Body of pancreas (tissue), 4 donors: ENCODE measurements around the gene GALNT17.

Source experiments
- CTCF ChIP-seq, 7 experiments: fragments of 450-650 bp in 4 of 7; fragments of 200-600 bp in 3 of 7; sonication (generic) in 3 of 7; IDR thresholded peaks; one replicate each; pipeline ENCODE4 v1.5.1; 2016 to 2019; ENCODE audit warnings: antibody characterized with exemption in 7 of 7
- POLR2A ChIP-seq, 3 donors: fragments of 450-650 bp; IDR thresholded peaks; one replicate each; pipeline ENCODE4 v1.6.1; 2016; ENCODE audit warnings: antibody characterized with exemption in 3 of 3, mild to moderate bottlenecking in 2 of 3

DNA sequence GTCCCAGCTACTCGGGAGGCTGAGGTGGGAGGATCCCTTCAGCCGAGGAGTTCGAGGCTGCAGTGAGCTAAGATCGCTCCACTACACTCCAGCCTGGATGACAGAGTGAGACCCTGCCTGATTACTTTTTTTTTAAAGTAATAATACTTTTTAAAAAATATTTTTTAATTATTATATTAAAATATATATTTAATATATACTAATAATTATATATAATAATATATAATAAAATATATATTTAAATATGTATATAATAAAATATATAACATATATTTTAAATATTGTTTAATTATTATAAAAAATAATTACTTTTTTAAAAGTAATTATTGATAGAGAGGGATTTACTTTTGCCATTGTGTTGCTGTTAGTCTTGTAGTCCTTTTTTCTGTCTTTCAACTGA, 169.2 kb downstream of the GALNT17 start:
- no peak for TF ChIP-seq CTCF (IDR thresholded peaks at IDR 0.05)
- no peak for TF ChIP-seq POLR2A (IDR thresholded peaks at IDR 0.05)
